OCI-LY1 (cell line): ENCODE measurements around the gene FOXI3.
A peak's percentile ranks its signal among the peaks of the same experiment; 100 is the strongest.

Source experiments
- H2AFZ ChIP-seq: fragments of 200-600 bp; sonication (generic), shearing (Covaris generic); 2 replicates; pipeline ENCODE4 v1.6.0; 2014; ENCODE audit warnings: antibody characterized with exemption, mild to moderate bottlenecking, low read length
- H3F3A ChIP-seq: fragments of 200-600 bp; sonication (generic), shearing (Covaris generic); 2 replicates; pipeline ENCODE4 v1.6.0; 2014; ENCODE audit warnings: mild to moderate bottlenecking, antibody characterized with exemption, low read length, moderate library complexity; ENCODE audit not compliant: insufficient read depth
- H3K27ac ChIP-seq: fragments of 200-600 bp; sonication (generic); 2 replicates; pipeline ENCODE4 v1.5.1; 2014; ENCODE audit warnings: low read length, mixed run types, mild to moderate bottlenecking, low read depth; ENCODE audit not compliant: poor library complexity, severe bottlenecking
- H3K27me3 ChIP-seq: fragments of 200-600 bp; sonication (generic); 2 replicates; pipeline ENCODE4 v1.6.0; 2014; ENCODE audit warnings: antibody characterized with exemption, mild to moderate bottlenecking, low read length, moderate library complexity; ENCODE audit not compliant: insufficient read depth
- H3K36me3 ChIP-seq: fragments of 200-600 bp; sonication (generic); 2 replicates; pipeline ENCODE4 v1.6.1; 2014; ENCODE audit warnings: mild to moderate bottlenecking, antibody characterized with exemption, low read length, moderate library complexity, mixed read lengths; ENCODE audit not compliant: insufficient read depth
- H3K4me1 ChIP-seq: fragments of 200-600 bp; sonication (generic); 2 replicates; pipeline ENCODE4 v1.5.1; 2014; ENCODE audit warnings: mild to moderate bottlenecking, low read length, moderate library complexity; ENCODE audit not compliant: insufficient read depth, severe bottlenecking
- H3K4me2 ChIP-seq: fragments of 200-600 bp; sonication (generic), shearing (Covaris generic); 2 replicates; pipeline ENCODE4 v1.6.1; 2014; ENCODE audit warnings: low read length
- H3K4me3 ChIP-seq: fragments of 200-600 bp; sonication (generic); 2 replicates; pipeline ENCODE4 v1.5.1; 2014; ENCODE audit warnings: low read length, low read depth, mild to moderate bottlenecking, mixed read lengths; ENCODE audit not compliant: poor library complexity, severe bottlenecking
- H3K79me2 ChIP-seq: fragments of 200-600 bp; shearing (Covaris generic); 2 replicates; pipeline ENCODE4 v1.6.1; 2016; ENCODE audit warnings: mixed run types, low read length, mixed read lengths; ENCODE audit not compliant: insufficient read depth
- H3K9ac ChIP-seq: fragments of 200-600 bp; sonication (generic), shearing (Covaris generic); 2 replicates; pipeline ENCODE4 v1.6.1; 2014; ENCODE audit warnings: mild to moderate bottlenecking, low read length, mixed read lengths
- H3K9me2 ChIP-seq: fragments of 200-600 bp; sonication (generic), shearing (Covaris generic); 2 replicates; pipeline ENCODE4 v1.6.1; 2014; ENCODE audit warnings: low read depth, mild to moderate bottlenecking, low read length, mixed read lengths
- H3K9me3 ChIP-seq: fragments of 200-600 bp; shearing (Covaris generic); 2 replicates; pipeline ENCODE4 v1.6.1; 2014; ENCODE audit warnings: low read length, mixed read lengths
- H4K20me1 ChIP-seq: fragments of 200-600 bp; sonication (generic), shearing (Covaris generic); 2 replicates; pipeline ENCODE4 v1.6.0; 2016; ENCODE audit warnings: mild to moderate bottlenecking, low read length; ENCODE audit not compliant: insufficient read depth
- CTCF ChIP-seq: fragments of 200-600 bp; sonication (generic), shearing (Covaris generic); IDR thresholded peaks from 2 replicates; pipeline ENCODE4 v1.5.1; 2017; ENCODE audit warnings: mild to moderate bottlenecking, antibody characterized with exemption, low read length, moderate library complexity, mixed read lengths
- EZH2 ChIP-seq: fragments of 200-600 bp; sonication (generic), shearing (Covaris generic); IDR thresholded peaks from 2 replicates; pipeline ENCODE4 v1.8.0; 2017; ENCODE audit warnings: borderline replicate concordance, mixed run types, mild to moderate bottlenecking, antibody characterized with exemption, low read length, moderate library complexity, mixed read lengths

The FOXI3 gene

DNA sequence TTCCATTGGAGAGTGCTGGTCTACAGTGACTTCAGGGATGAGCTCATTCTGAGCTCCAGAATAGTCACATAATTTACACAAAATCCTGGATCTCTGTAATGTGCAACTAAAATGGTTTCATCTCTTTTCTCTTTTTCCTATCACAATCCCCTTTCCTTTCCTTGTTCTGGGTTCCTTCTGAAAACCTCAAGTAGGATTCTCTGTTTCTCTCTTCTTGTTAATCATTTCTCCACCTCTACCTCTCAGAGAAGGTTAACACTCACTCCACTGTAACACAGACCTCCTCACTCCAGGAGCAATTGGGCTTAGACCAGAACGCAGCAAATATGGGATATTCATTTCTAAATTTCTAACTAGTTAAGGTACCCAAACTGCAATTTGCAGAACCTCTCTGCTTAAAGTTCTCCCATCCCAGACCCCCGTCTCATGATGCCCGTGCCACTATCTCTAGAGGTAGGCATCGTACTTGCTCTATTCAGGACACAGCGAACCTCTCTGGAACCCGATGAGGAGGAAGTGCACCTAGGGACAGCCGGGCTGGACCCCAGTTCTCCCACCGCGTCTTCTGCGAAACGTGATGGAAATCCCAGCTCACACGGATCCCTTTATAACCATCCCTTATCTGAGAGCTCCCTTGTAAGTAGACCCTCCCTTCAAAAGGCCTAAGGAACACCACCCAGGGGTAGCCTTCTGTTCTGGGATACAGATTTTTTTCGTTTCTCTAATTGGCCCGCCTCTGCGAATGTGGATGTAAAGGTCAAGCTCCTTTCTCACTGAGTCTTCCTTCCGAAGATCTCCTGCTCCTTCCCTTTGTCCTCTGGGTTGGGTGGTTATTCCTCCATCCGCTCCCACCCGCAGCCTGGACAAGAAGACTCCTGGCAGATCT is 1.3 kb downstream of the FOXI3 start:
- Histone ChIP-seq H3K79me2 (no peaks in the 10 kb centered on the region), H3K4me2 (peak overlapping the region; percentile 28; the same call in 1 of the 2 replicates), H3K4me3 (peak overlapping the region; percentile 31), H3K4me1 (peaks cover 11% of the 10 kb centered on the region), H3K9ac (no peak overlapping the region), H3K27ac (no peak overlapping the region), H3K9me3 (no peaks in the 10 kb centered on the region), H4K20me1 (no peaks in the 10 kb centered on the region), H3K36me3 (no peaks in the 10 kb centered on the region), H3F3A (no peaks in the 10 kb centered on the region; the same call in 1 of the 2 replicates), H2AFZ (no peak overlapping the region), H3K27me3 (no peaks in the 10 kb centered on the region), H3K9me2 (no peaks in the 10 kb centered on the region)
- TF ChIP-seq EZH2: no peak
- no peak for TF ChIP-seq CTCF

GRCh38 chr2:88450186-88450585 is 2.3 kb downstream of the FOXI3 start:
- H3K9me2 ChIP-seq: no peaks in the 10 kb centered on the region
- peaks cover 11% of the 10 kb centered on the region for H3K4me1 ChIP-seq
- TF ChIP-seq CTCF (no peak), EZH2 (no peak)
- H3F3A ChIP-seq: no peaks in the 10 kb centered on the region; the same call in 1 of the 2 replicates
- no peaks in the 10 kb centered on the region for H3K9me3 ChIP-seq
- H2AFZ ChIP-seq: no peak overlapping the region
- no peaks in the 10 kb centered on the region for H3K36me3 ChIP-seq
- H3K27me3 ChIP-seq: no peaks in the 10 kb centered on the region
- no peaks in the 10 kb centered on the region for H3K79me2 ChIP-seq
- H3K4me2 ChIP-seq: no peak overlapping the region
- no peak overlapping the region for H3K4me3 ChIP-seq
- no peak overlapping the region for H3K9ac ChIP-seq
- no peak overlapping the region for H3K27ac ChIP-seq
- H4K20me1 ChIP-seq: no peaks in the 10 kb centered on the region

GRCh38 chr2:88448248-88448647 is 4.2 kb downstream of the FOXI3 start:
- H3K79me2 ChIP-seq: no peaks in the 10 kb centered on the region
- TF ChIP-seq CTCF (no peak), EZH2 (no peak)
- no peaks in the 10 kb centered on the region for H4K20me1 ChIP-seq
- H3F3A ChIP-seq: no peaks in the 10 kb centered on the region; the same call in 1 of the 2 replicates
- no peak overlapping the region for H3K4me2 ChIP-seq
- no peaks in the 10 kb centered on the region for H3K36me3 ChIP-seq
- no peak overlapping the region for H3K27ac ChIP-seq
- no peak overlapping the region for H3K4me3 ChIP-seq
- H2AFZ ChIP-seq: no peak overlapping the region
- H3K9me2 ChIP-seq: no peaks in the 10 kb centered on the region
- H3K9me3 ChIP-seq: no peaks in the 10 kb centered on the region
- peaks cover 5% of the 10 kb centered on the region for H3K4me1 ChIP-seq
- H3K9ac ChIP-seq: no peak overlapping the region
- H3K27me3 ChIP-seq: no peaks in the 10 kb centered on the region
